Activated naive CD8-positive, alpha-beta T cell (primary cell): ENCODE results near the gene ZP4.

Experiments used
- H3K27ac Mint-ChIP-seq: one replicate; pipeline ENCODE4 v1.8.0; 2021; ENCODE audit warnings: mixed read lengths
- H3K27me3 Mint-ChIP-seq: one replicate; pipeline ENCODE4 v1.8.0; 2021; ENCODE audit warnings: mixed read lengths
- H3K36me3 Mint-ChIP-seq: one replicate; pipeline ENCODE4 v1.8.0; 2021; ENCODE audit warnings: mixed read lengths
- H3K4me1 Mint-ChIP-seq: one replicate; pipeline ENCODE4 v1.8.0; 2021; ENCODE audit warnings: low read depth, mixed read lengths
- H3K4me3 Mint-ChIP-seq: one replicate; pipeline ENCODE4 v1.8.0; 2021; ENCODE audit warnings: mild to moderate bottlenecking, mixed read lengths
- H3K9me3 Mint-ChIP-seq: one replicate; pipeline ENCODE4 v1.8.0; 2021; ENCODE audit warnings: low read depth, mixed read lengths

Gene ZP4

GRCh38 chr1:237891979-237892378 lies 1.3 kb upstream of the ZP4 start:
- H3K4me1 Mint-ChIP-seq: no peaks in the 10 kb centered on the region
- no peaks in the 10 kb centered on the region for H3K36me3 Mint-ChIP-seq
- no peak overlapping the region for H3K4me3 Mint-ChIP-seq
- H3K27ac Mint-ChIP-seq: no peak overlapping the region
- no peaks in the 10 kb centered on the region for H3K27me3 Mint-ChIP-seq
- no peaks in the 10 kb centered on the region for H3K9me3 Mint-ChIP-seq

GRCh38 chr1:237891266-237891665 lies 544 bp upstream of the ZP4 start:
- no peaks in the 10 kb centered on the region for H3K27me3 Mint-ChIP-seq
- no peak overlapping the region for H3K4me3 Mint-ChIP-seq
- H3K9me3 Mint-ChIP-seq: no peaks in the 10 kb centered on the region
- H3K4me1 Mint-ChIP-seq: no peaks in the 10 kb centered on the region
- no peak overlapping the region for H3K27ac Mint-ChIP-seq
- no peaks in the 10 kb centered on the region for H3K36me3 Mint-ChIP-seq

- Mint-ChIP-seq H3K9me3 (no peaks in the 10 kb centered on the region), H3K27me3 (no peaks in the 10 kb centered on the region), H3K27ac (no peak overlapping the region), H3K4me1 (no peaks in the 10 kb centered on the region), H3K4me3 (no peak overlapping the region), H3K36me3 (no peaks in the 10 kb centered on the region)
Measured at GRCh38 chr1:237890416-237890815, 306 bp downstream of the ZP4 start.

GRCh38 chr1:237888143-237888542 lies 2.6 kb downstream of the ZP4 start:
- no peak overlapping the region for H3K27ac Mint-ChIP-seq
- no peaks in the 10 kb centered on the region for H3K27me3 Mint-ChIP-seq
- no peaks in the 10 kb centered on the region for H3K9me3 Mint-ChIP-seq
- H3K36me3 Mint-ChIP-seq: no peaks in the 10 kb centered on the region
- no peak overlapping the region for H3K4me3 Mint-ChIP-seq
- H3K4me1 Mint-ChIP-seq: no peaks in the 10 kb centered on the region

GRCh38 chr1:237887542-237887941 lies 3.2 kb downstream of the ZP4 start:
- H3K27me3 Mint-ChIP-seq: peaks cover 2% of the 10 kb centered on the region
- no peaks in the 10 kb centered on the region for H3K36me3 Mint-ChIP-seq
- H3K27ac Mint-ChIP-seq: no peak overlapping the region
- no peak overlapping the region for H3K4me3 Mint-ChIP-seq
- H3K4me1 Mint-ChIP-seq: no peaks in the 10 kb centered on the region
- H3K9me3 Mint-ChIP-seq: no peaks in the 10 kb centered on the region

GRCh38 chr1:237884237-237884636 lies 6.5 kb downstream of the ZP4 start:
- H3K4me1 Mint-ChIP-seq: no peaks in the 10 kb centered on the region

GRCh38 chr1:237879195-237879594 lies 11.5 kb downstream of the ZP4 start:
- Mint-ChIP-seq H3K9me3 (no peaks in the 10 kb centered on the region), H3K4me3 (no peak overlapping the region), H3K27ac (no peak overlapping the region), H3K27me3 (peaks cover 2% of the 10 kb centered on the region), H3K36me3 (no peaks in the 10 kb centered on the region), H3K4me1 (no peaks in the 10 kb centered on the region)

More at GRCh38 chr1:237884237-237884636, 6.5 kb downstream of the ZP4 start:
- no peak overlapping the region for H3K4me3 Mint-ChIP-seq
- peaks cover 2% of the 10 kb centered on the region for H3K27me3 Mint-ChIP-seq
- H3K27ac Mint-ChIP-seq: no peak overlapping the region
- no peaks in the 10 kb centered on the region for H3K36me3 Mint-ChIP-seq
- no peaks in the 10 kb centered on the region for H3K9me3 Mint-ChIP-seq

- H3K27me3 Mint-ChIP-seq: peaks cover 2% of the 10 kb centered on the region
- no peak overlapping the region for H3K4me3 Mint-ChIP-seq
- no peaks in the 10 kb centered on the region for H3K36me3 Mint-ChIP-seq
- H3K9me3 Mint-ChIP-seq: no peaks in the 10 kb centered on the region
- H3K4me1 Mint-ChIP-seq: no peaks in the 10 kb centered on the region
- no peak overlapping the region for H3K27ac Mint-ChIP-seq
Measured at GRCh38 chr1:237878406-237878805, 12.3 kb downstream of the ZP4 start.

GRCh38 chr1:237877631-237878030 lies 13.1 kb downstream of the ZP4 start:
- no peaks in the 10 kb centered on the region for H3K4me1 Mint-ChIP-seq
- H3K9me3 Mint-ChIP-seq: no peaks in the 10 kb centered on the region
- no peak overlapping the region for H3K4me3 Mint-ChIP-seq
- H3K27ac Mint-ChIP-seq: no peak overlapping the region
- H3K36me3 Mint-ChIP-seq: no peaks in the 10 kb centered on the region
- H3K27me3 Mint-ChIP-seq: no peaks in the 10 kb centered on the region

- no peak overlapping the region for H3K4me3 Mint-ChIP-seq
- H3K27me3 Mint-ChIP-seq: no peaks in the 10 kb centered on the region
- H3K9me3 Mint-ChIP-seq: peaks cover 5% of the 10 kb centered on the region
- no peaks in the 10 kb centered on the region for H3K4me1 Mint-ChIP-seq
- H3K36me3 Mint-ChIP-seq: no peaks in the 10 kb centered on the region
- H3K27ac Mint-ChIP-seq: no peak overlapping the region
Measured at GRCh38 chr1:237875291-237875690, 15.4 kb downstream of the ZP4 start.

GRCh38 chr1:237873487-237874211 lies 17.1 kb downstream of the ZP4 start:
- no peak overlapping the region for H3K27ac Mint-ChIP-seq
- H3K36me3 Mint-ChIP-seq: no peaks in the 10 kb centered on the region
- no peaks in the 10 kb centered on the region for H3K27me3 Mint-ChIP-seq
- H3K4me3 Mint-ChIP-seq: no peak overlapping the region
- H3K4me1 Mint-ChIP-seq: no peaks in the 10 kb centered on the region
- H3K9me3 Mint-ChIP-seq: peaks cover 5% of the 10 kb centered on the region

GRCh38 chr1:237868817-237869600 lies 21.7 kb downstream of the ZP4 start:
- H3K36me3 Mint-ChIP-seq: no peaks in the 10 kb centered on the region
- peaks cover 5% of the 10 kb centered on the region for H3K9me3 Mint-ChIP-seq
- no peak overlapping the region for H3K4me3 Mint-ChIP-seq
- peaks cover 2% of the 10 kb centered on the region for H3K27me3 Mint-ChIP-seq
- H3K27ac Mint-ChIP-seq: no peak overlapping the region
- H3K4me1 Mint-ChIP-seq: peaks cover 2% of the 10 kb centered on the region

- Mint-ChIP-seq H3K27ac (no peak overlapping the region), H3K4me1 (peaks cover 2% of the 10 kb centered on the region), H3K36me3 (no peaks in the 10 kb centered on the region), H3K9me3 (peaks cover 5% of the 10 kb centered on the region), H3K27me3 (peaks cover 2% of the 10 kb centered on the region), H3K4me3 (no peak overlapping the region)
Measured at GRCh38 chr1:237867380-237867888, 23.3 kb downstream of the ZP4 start.

GRCh38 chr1:237864338-237865244 lies 26.1 kb downstream of the ZP4 start:
- Mint-ChIP-seq H3K27ac (no peak overlapping the region), H3K36me3 (no peaks in the 10 kb centered on the region), H3K4me1 (peaks cover 2% of the 10 kb centered on the region), H3K27me3 (peaks cover 4% of the 10 kb centered on the region), H3K9me3 (no peaks in the 10 kb centered on the region), H3K4me3 (no peak overlapping the region)

- H3K4me1 Mint-ChIP-seq: peaks cover 2% of the 10 kb centered on the region
- peaks cover 4% of the 10 kb centered on the region for H3K27me3 Mint-ChIP-seq
- no peaks in the 10 kb centered on the region for H3K36me3 Mint-ChIP-seq
- H3K9me3 Mint-ChIP-seq: peaks cover 5% of the 10 kb centered on the region
- H3K27ac Mint-ChIP-seq: no peak overlapping the region
- H3K4me3 Mint-ChIP-seq: no peak overlapping the region
Measured at GRCh38 chr1:237863234-237863633, 27.5 kb downstream of the ZP4 start.
